OCI-LY7 (cell line): ENCODE data around the gene VAT1L.

Experiments
- CTCF ChIP-seq: fragments of 200-600 bp; sonication (generic); conservative IDR thresholded peaks from 2 replicates; pipeline ENCODE4 v1.5.1; 2014; ENCODE audit warnings: mild to moderate bottlenecking, antibody characterized with exemption, low read length, moderate library complexity, mixed read lengths
- EZH2phosphoT487 ChIP-seq: fragments of 200-600 bp; sonication (generic); IDR thresholded peaks from 2 replicates; pipeline ENCODE4 v1.6.1; 2018; ENCODE audit warnings: low read depth, borderline replicate concordance, mild to moderate bottlenecking, mixed run types, antibody characterized with exemption, low read length, moderate library complexity, mixed read lengths

GRCh38 chr16:77986011-77986740 lies 197.8 kb downstream of the VAT1L start:
- TF ChIP-seq CTCF = no peak
- TF ChIP-seq EZH2phosphoT487 = no peak
